Karpas-422 (cell line): ENCODE data around the gene CDCA7L. TPM values are rescaled to one million over a fixed set of nuclear protein-coding genes. Genes with fewer than 3 reads are reported as not detected.

Experiments
- DNase-seq: peaks from one replicate; pipeline ENCODE4 v3.0.0-alpha.2; 2015
- H2AFZ ChIP-seq: fragments of 200-600 bp; sonication (generic); 2 replicates; pipeline ENCODE4 v1.6.1; 2014; ENCODE audit warnings: antibody characterized with exemption, low read length, mixed read lengths
- H3K27ac ChIP-seq: fragments of 200-600 bp; sonication (generic); 2 replicates; pipeline ENCODE4 v1.5.1; 2014; ENCODE audit warnings: mild to moderate bottlenecking, low read length, moderate library complexity
- H3K27me3 ChIP-seq: fragments of 200-600 bp; sonication (generic); 2 replicates; pipeline ENCODE4 v1.6.1; 2014; ENCODE audit warnings: low read length, mixed read lengths
- H3K36me3 ChIP-seq: fragments of 200-600 bp; sonication (generic); 2 replicates; pipeline ENCODE4 v1.6.1; 2014; ENCODE audit warnings: low read length, mixed read lengths; ENCODE audit not compliant: insufficient read depth
- H3K4me1 ChIP-seq: fragments of 200-600 bp; sonication (generic); 2 replicates; pipeline ENCODE4 v1.6.1; 2014; ENCODE audit warnings: mild to moderate bottlenecking, low read length, mixed read lengths
- H3K4me2 ChIP-seq: fragments of 200-600 bp; sonication (generic); 2 replicates; pipeline ENCODE4 v1.6.1; 2014; ENCODE audit warnings: low read length, low read depth, mild to moderate bottlenecking; ENCODE audit not compliant: poor library complexity, severe bottlenecking
- H3K4me3 ChIP-seq: fragments of 200-600 bp; sonication (generic); 2 replicates; pipeline ENCODE4 v1.5.1; 2014; ENCODE audit warnings: mild to moderate bottlenecking, antibody characterized with exemption, low read length, mixed read lengths
- H3K79me2 ChIP-seq: fragments of 200-600 bp; sonication (generic); 2 replicates; pipeline ENCODE4 v1.6.1; 2014; ENCODE audit warnings: mild to moderate bottlenecking, low read length, mixed read lengths
- H3K9ac ChIP-seq: fragments of 200-600 bp; sonication (generic); 2 replicates; pipeline ENCODE4 v1.6.0; 2014; ENCODE audit warnings: low read length
- H3K9me2 ChIP-seq: fragments of 200-600 bp; sonication (generic), shearing (Covaris generic); replicated peaks from 2 replicates; pipeline ENCODE4 v1.6.0; 2014; ENCODE audit warnings: mild to moderate bottlenecking, low read length, moderate library complexity; ENCODE audit not compliant: insufficient read depth
- H3K9me3 ChIP-seq: fragments of 300-700, 200-600 bp; sonication (generic); 2 replicates; pipeline ENCODE4 v1.6.1; 2014; ENCODE audit warnings: low read length, mixed read lengths
- H4K20me1 ChIP-seq: fragments of 200-600 bp; sonication (generic); 2 replicates; pipeline ENCODE4 v1.6.1; 2014; ENCODE audit warnings: mild to moderate bottlenecking, antibody characterized with exemption, low read length, low read depth; ENCODE audit not compliant: insufficient read depth
- total RNA-seq: library from RNA; depleted of rRNA; stranded (reverse); fragments of >200 nt; shearing (Covaris generic); gene quantifications from 2 replicates; pipeline ENCODE4 v1.2.3, GENCODE V29; 2014; ENCODE audit warnings: low replicate concordance

Gene CDCA7L
- total RNA-seq, 1 experiment from 2014 or later: 278 TPM

DNA sequence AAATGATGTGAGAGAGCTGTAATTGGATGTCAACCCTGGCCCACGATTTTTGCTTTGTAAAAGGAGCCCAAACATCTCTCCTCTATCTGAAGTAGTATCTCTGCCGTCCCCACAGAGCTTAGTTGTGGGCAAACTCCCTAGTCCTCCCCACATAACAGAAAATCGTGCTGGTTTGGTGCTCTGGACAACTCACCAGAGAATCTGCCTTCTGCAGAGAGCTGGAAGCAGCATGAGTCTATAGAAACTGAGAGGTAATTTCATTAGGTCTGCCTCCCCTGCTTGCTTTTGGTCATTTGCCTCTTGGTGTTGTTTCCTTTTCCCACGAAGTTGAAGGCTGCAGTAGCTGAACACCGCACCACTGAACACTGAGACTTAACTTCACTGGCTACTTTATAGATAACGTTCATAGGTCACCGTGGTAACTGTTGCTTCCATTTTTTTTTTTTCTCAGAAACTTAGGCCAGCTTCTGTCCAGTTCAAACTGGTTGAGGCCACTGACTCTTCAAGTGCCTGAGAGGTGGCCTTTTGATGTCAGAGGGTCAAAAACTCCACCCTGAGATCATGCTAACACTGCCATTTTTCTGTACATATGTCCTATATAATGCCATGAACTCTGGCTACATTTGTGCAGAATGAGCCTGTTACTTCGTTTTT is 3.3 kb upstream of the CDCA7L start:
- Histone ChIP-seq H3K9ac (no peak overlapping the region), H3K79me2 (peaks cover 12% of the 10 kb centered on the region), H3K4me2 (no peak overlapping the region), H3K27me3 (no peaks in the 10 kb centered on the region), H3K27ac (no peak overlapping the region), H3K9me3 (no peaks in the 10 kb centered on the region), H3K9me2 (no peaks in the 10 kb centered on the region), H4K20me1 (no peaks in the 10 kb centered on the region), H3K4me1 (peaks cover 39% of the 10 kb centered on the region), H2AFZ (peak overlapping the region; percentile 3; the same call in 1 of the 2 replicates), H3K36me3 (no peaks in the 10 kb centered on the region), H3K4me3 (no peak overlapping the region)
- DNase-seq: no peak

DNA sequence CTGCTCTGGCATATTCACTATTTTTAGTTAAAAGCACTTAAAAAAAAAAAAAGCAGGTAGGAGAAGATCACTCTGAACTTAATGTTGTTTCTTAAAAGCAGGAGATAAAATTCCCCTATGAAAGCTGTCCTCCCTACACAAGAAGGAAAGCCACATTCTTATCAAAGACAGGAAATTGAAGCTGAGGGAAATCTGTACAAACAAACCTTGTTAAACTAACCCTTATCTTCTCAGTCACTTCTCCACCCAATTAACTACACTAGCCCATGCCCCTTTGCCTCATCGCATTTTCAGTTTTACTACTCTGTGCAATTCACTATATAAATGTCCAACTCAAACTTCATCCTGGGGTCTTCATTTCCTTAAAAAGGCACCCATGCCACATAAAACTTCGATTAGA is 2.7 kb upstream of the CDCA7L start:
- H3K9ac ChIP-seq: no peak overlapping the region
- H4K20me1 ChIP-seq: 0 out of 2 replicates have a peak, but pooled peaks cover 4% of the 10 kb centered on the region
- no peak overlapping the region for H3K4me2 ChIP-seq
- no peak for DNase-seq
- no peak overlapping the region for H3K27ac ChIP-seq
- no peaks in the 10 kb centered on the region for H3K36me3 ChIP-seq
- H3K79me2 ChIP-seq: peaks cover 19% of the 10 kb centered on the region
- no peaks in the 10 kb centered on the region for H3K9me2 ChIP-seq
- H3K27me3 ChIP-seq: no peaks in the 10 kb centered on the region
- H2AFZ ChIP-seq: no peak overlapping the region; the same call in 1 of the 2 replicates
- H3K9me3 ChIP-seq: no peaks in the 10 kb centered on the region
- H3K4me1 ChIP-seq: peaks cover 46% of the 10 kb centered on the region
- H3K4me3 ChIP-seq: no peak overlapping the region

DNA sequence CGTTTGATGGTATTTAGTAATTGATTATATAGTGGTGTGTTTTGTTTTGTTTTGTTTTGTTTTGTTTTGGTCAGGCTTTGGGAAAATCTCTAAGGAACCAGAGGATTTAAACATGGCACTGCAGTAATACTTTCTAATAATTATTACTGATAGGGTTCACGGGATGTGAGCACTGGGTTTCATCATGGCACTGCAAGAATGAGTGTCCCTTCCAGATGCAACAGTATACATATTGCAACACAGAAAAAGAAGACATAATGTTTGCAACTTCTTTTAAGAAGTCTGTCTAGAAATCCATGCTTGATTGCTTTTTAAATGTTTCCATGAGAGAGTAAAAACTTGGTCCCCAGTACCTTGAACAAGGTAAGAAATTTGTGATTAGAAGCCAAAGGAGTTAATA is 2.2 kb upstream of the CDCA7L start:
- Histone ChIP-seq H3K4me2 (peak overlapping the region; percentile 94), H3K27ac (no peak overlapping the region), H3K36me3 (no peaks in the 10 kb centered on the region), H3K9me3 (no peaks in the 10 kb centered on the region), H3K4me3 (no peak overlapping the region), H3K27me3 (no peaks in the 10 kb centered on the region), H3K79me2 (peaks cover 23% of the 10 kb centered on the region), H3K9me2 (no peaks in the 10 kb centered on the region), H3K9ac (no peak overlapping the region), H3K4me1 (peaks cover 50% of the 10 kb centered on the region), H4K20me1 (0 out of 2 replicates have a peak, but pooled peaks cover 4% of the 10 kb centered on the region), H2AFZ (no peak overlapping the region)
- DNase-seq: no peak

DNA sequence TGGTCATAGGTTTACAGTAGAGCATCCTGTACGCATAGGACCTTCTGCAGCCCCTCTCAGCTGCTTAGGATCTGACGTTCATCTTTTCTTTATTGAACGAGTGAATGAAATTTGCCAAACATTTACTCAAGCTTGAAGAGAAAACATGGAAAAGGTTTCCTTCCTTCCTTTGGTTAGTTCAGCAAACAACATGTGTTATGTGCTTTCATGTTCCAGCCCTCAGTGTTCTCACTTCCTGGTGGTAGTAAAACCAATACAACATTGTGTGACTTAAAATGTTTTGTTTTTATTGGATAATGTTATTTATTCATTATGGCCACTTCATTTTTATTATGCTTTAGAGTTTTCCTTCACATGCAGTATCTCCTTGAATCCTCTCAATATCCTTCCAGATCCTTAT is 1.4 kb upstream of the CDCA7L start:
- no peak overlapping the region for H3K4me3 ChIP-seq
- 0 out of 2 replicates have a peak, but pooled peaks cover 4% of the 10 kb centered on the region for H4K20me1 ChIP-seq
- H3K79me2 ChIP-seq: peaks cover 32% of the 10 kb centered on the region
- H3K36me3 ChIP-seq: no peaks in the 10 kb centered on the region
- H2AFZ ChIP-seq: 0 out of 2 replicates have a peak overlapping the region, but pooled peaks have one; percentile 2
- H3K4me2 ChIP-seq: peak overlapping the region; percentile 94
- no peaks in the 10 kb centered on the region for H3K9me3 ChIP-seq
- H3K9ac ChIP-seq: no peak overlapping the region
- peaks cover 59% of the 10 kb centered on the region for H3K4me1 ChIP-seq
- no peaks in the 10 kb centered on the region for H3K9me2 ChIP-seq
- no peak overlapping the region for H3K27ac ChIP-seq
- DNase-seq: no peak
- H3K27me3 ChIP-seq: no peaks in the 10 kb centered on the region

DNA sequence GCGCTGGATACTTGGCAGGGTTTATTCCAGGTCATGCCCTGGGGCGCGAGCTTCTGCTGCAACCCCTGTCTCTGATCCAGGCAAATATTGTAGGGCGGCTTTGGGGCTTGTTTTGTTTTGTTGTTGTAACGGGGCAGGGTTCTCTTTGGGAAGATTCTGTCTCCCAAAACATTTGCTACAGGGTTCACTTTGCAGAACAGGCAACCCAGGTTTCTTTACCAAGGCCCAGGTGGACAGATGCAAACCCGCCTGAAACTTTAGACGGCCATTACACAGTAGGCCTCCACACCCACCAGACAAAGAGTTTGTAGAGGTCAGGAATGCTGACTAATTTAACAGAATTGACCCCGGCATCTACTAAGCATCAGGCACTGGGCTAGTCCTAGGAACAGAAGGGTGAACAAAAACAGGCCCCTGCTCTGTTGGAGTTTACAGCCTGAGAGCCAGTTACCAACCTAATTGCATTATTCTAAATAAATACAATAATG is 567 bp upstream of the CDCA7L start:
- Histone ChIP-seq H3K79me2 (peaks cover 40% of the 10 kb centered on the region), H3K27ac (peak overlapping the region; percentile 95), H3K9ac (peak overlapping the region; percentile 89), H3K27me3 (no peaks in the 10 kb centered on the region), H3K4me1 (peaks cover 67% of the 10 kb centered on the region), H2AFZ (no peak overlapping the region), H4K20me1 (0 out of 2 replicates have a peak, but pooled peaks cover 4% of the 10 kb centered on the region), H3K9me2 (no peaks in the 10 kb centered on the region), H3K4me3 (peak overlapping the region; percentile 88), H3K9me3 (no peaks in the 10 kb centered on the region), H3K36me3 (peaks cover 3% of the 10 kb centered on the region; the same call in 1 of the 2 replicates), H3K4me2 (peak overlapping the region; percentile 94)
- DNase-seq: no peak

DNA sequence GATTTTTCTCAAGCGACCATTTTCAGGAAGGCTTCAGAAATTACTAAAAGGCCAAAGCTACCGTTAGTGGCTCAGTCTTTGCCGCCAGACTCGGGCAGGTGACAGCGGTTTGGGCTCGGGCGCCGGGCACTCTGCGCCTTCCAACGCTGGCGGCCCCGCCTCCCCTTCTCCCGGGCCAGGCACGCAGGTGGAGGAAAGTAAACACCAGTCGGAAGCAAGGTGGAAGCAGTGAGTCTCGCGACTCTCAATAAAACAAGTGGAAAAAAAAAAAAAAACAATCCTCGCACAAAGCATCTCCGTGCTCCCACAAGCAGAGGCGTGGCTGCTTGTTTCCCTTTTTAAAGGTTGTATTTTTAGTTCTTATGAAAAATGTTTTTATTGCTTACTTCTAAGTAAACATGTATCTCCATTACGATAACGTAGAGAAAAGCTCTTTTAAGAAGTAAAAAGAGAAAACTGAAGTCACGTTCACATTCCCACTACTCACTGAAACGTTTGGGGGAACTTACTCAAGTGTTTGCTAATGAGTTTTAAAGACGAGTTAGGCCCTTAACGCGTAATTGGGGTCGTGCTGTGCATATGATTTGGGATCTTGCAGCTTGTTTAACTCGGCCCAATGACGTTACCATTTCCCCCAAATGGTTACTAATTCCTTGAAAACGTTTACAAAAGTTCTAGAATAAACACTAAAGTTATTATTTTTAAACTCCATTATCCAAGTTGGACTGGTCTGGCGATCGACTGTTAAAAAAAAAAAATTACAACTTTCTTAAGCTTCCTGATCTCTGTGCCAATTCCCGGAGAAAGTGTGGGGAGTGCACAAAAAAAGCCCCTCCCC is 864 bp downstream of the CDCA7L start:
- Histone ChIP-seq H3K4me1 (peaks cover 81% of the 10 kb centered on the region), H3K79me2 (peaks cover 54% of the 10 kb centered on the region), H3K27me3 (no peaks in the 10 kb centered on the region), H4K20me1 (0 out of 2 replicates have a peak, but pooled peaks cover 4% of the 10 kb centered on the region), H3K4me2 (peak overlapping the region; percentile 94), H3K27ac (peak overlapping the region; percentile 95), H3K9me2 (no peaks in the 10 kb centered on the region), H2AFZ (no peak overlapping the region), H3K9me3 (no peaks in the 10 kb centered on the region), H3K9ac (peak overlapping the region; percentile 89), H3K4me3 (peak overlapping the region; percentile 88), H3K36me3 (peaks cover 17% of the 10 kb centered on the region)
- DNase-seq: peak; percentile 81

DNA sequence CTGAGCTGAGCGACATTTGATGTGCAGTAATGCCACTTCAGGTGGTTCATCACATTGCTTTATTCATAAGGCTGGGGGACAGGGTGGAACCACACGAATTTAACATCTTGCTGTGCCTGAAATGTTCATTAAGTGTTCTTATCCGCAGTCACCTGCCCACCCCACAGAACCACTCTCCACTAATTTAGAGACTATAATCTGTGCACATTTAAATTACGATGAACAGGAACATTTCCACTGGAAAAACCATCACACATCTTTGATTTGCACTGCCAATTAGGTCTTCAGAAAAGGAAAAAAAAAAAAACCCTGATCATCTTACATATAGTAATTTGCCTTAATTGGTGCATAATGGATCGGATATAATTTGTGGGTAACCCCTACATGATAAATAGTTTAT is 2.3 kb downstream of the CDCA7L start:
- peak overlapping the region; percentile 88 for H3K4me3 ChIP-seq
- no peaks in the 10 kb centered on the region for H3K9me2 ChIP-seq
- H3K9me3 ChIP-seq: no peaks in the 10 kb centered on the region
- H3K4me2 ChIP-seq: peak overlapping the region; percentile 94
- H3K4me1 ChIP-seq: peaks cover 84% of the 10 kb centered on the region
- peaks cover 31% of the 10 kb centered on the region for H3K36me3 ChIP-seq
- H4K20me1 ChIP-seq: 0 out of 2 replicates have a peak, but pooled peaks cover 4% of the 10 kb centered on the region
- H3K79me2 ChIP-seq: peaks cover 68% of the 10 kb centered on the region
- no peak overlapping the region for H2AFZ ChIP-seq
- no peaks in the 10 kb centered on the region for H3K27me3 ChIP-seq
- H3K27ac ChIP-seq: peak overlapping the region; percentile 95
- H3K9ac ChIP-seq: peak overlapping the region; percentile 89
- DNase-seq: peak; percentile 68

DNA sequence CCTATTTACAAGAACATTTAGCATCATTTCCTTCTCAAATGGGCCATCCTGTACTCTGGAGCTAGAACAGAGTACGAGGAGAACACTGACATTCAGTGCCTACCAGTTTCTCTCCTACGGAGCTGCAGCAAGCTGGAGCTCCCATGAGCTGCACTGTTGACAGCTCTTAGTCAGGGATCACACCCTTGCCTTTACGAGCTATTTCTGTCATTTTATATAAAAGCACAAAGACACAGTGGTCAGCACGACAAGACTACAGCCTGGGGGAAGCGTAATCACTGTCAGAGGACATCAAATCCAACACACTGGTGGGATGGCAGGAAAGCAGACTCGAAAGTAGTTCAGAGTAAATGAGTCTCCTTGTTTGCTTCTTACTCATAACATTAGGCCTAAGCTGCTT is 2.7 kb downstream of the CDCA7L start:
- DNase-seq: no peak
- peaks cover 73% of the 10 kb centered on the region for H3K79me2 ChIP-seq
- H2AFZ ChIP-seq: no peak overlapping the region
- peaks cover 35% of the 10 kb centered on the region for H3K36me3 ChIP-seq
- peak overlapping the region; percentile 94 for H3K4me2 ChIP-seq
- H3K9ac ChIP-seq: peak overlapping the region; percentile 89
- no peaks in the 10 kb centered on the region for H3K27me3 ChIP-seq
- no peaks in the 10 kb centered on the region for H3K9me2 ChIP-seq
- H3K4me1 ChIP-seq: peaks cover 84% of the 10 kb centered on the region
- H3K4me3 ChIP-seq: peak overlapping the region; percentile 88
- peak overlapping the region; percentile 95 for H3K27ac ChIP-seq
- H3K9me3 ChIP-seq: no peaks in the 10 kb centered on the region
- 0 out of 2 replicates have a peak, but pooled peaks cover 4% of the 10 kb centered on the region for H4K20me1 ChIP-seq
